Cardiac muscle cell (in vitro differentiated cells and primary cell): ENCODE results near the gene NUCKS1. TPM values are rescaled to one million over a fixed set of nuclear protein-coding genes. Genes with fewer than 3 reads are reported as not detected.
A peak's percentile ranks its signal among the peaks of the same experiment; 100 is the strongest.

Experiments
- DNase-seq, 2 donors: peaks; one replicate each; pipeline versions ENCODE4 v3.0.0 to v3.0.0-alpha.2; 2010 to 2017; ENCODE audit warnings: low read depth in 1 of 2, low spot score in 1 of 2
- H3K27ac ChIP-seq: fragments of 200-600 bp; sonication (generic); 2 replicates; pipeline ENCODE4 v1.5.1; 2016
- H3K27me3 ChIP-seq: fragments of 200-600 bp; sonication (generic); 2 replicates; pipeline ENCODE4 v1.6.0; 2016; ENCODE audit warnings: control low read depth
- H3K36me3 ChIP-seq: fragments of 200-600 bp; sonication (generic); 2 replicates; pipeline ENCODE4 v1.5.1; 2016; ENCODE audit warnings: control low read depth
- H3K4me1 ChIP-seq: fragments of 200-600 bp; sonication (generic); 2 replicates; pipeline ENCODE4 v1.8.1; 2017; ENCODE audit warnings: low read depth, mild to moderate bottlenecking, mixed run types
- H3K4me3 ChIP-seq: fragments of 200-600 bp; sonication (generic); 2 replicates; pipeline ENCODE4 v1.5.1; 2016; ENCODE audit warnings: mild to moderate bottlenecking
- H3K9me3 ChIP-seq: fragments of 200-600 bp; sonication (generic); 2 replicates; pipeline ENCODE4 v1.5.1; 2017; ENCODE audit warnings: low read depth, mild to moderate bottlenecking, control low read depth
- polyA plus RNA-seq: library from polyadenylated mRNA; unstranded; fragments of >200 nt; fragmentation: Nextera tagmentation; extraction: Ambion mirVana; gene quantifications from 2 replicates; pipeline ENCODE4 v1.2.1, GENCODE V29; 2016
- total RNA-seq: library from RNA; depleted of rRNA; stranded (reverse); fragments of >200 nt; gene quantifications from 2 replicates; pipeline ENCODE4 v1.2.3, GENCODE V29; 2016
- TF ChIP-seq, protein P1 (sequence below): IDR thresholded peaks from 2 replicates; pipeline ENCODE4 v1.5.1; 2012; ENCODE audit warnings: low read depth, mild to moderate bottlenecking, low read length

Gene NUCKS1
- total and polyA plus RNA-seq, 2 experiments from 2014 or later, result 47.0 to 175 TPM

DNA sequence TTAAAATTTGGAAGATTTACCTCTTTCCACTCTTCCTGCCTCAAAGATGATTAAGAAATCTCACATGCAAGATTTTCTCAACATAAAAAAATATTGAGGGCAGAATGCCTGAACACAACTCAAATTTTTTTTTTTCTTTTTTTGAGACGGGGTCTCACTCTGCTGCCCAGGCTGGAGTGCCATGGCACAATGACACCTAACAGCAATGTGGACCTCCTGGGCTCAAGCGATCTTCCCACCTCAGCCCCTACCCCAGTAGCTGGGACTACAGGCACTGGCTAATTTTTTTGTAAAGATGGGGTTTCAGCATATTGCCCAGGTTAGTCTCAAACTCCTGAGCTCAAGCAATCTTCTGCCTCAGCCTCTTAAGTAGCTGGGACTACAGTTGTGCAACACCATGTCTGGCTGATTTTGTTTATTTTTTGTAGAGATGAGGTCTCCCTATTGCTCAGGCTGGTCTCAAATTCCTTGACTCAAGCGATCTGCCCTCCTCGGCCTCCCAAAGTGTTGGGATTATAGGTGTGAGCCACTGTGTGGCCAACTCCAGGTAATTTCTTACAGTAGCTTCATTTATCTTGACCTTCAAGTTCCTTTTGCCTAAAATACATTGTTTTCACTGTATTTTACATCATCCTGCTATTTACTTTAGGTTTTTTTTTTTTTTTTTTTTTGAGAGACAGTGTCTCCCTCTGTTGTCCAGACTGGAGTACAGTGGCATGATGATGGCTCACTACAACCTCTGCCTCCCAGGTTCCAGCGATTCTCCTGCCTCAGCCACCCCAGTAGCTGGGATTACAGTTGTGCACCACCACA is 10.4 kb downstream of the NUCKS1 start:
- Histone ChIP-seq H3K36me3 (peaks cover 11% of the 10 kb centered on the region), H3K27ac (peak overlapping the region; percentile 13)

DNA sequence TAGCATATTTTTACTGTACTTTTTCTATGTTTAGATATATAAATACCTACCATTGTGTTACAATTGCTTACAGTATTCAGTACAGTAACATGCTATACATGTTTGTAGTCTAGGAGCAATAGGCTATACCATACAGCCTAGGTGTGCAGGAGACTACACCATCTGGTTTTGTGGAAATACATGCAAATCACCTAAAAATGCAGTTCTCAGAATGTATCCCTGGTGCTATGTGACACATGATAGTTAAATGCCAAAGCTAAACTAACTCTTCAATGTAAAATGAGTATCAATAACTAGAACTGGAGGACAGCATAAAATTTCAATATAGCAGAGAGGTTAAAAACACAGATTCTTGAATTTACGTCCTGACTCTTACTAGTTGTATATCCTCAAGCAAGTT is 14.8 kb downstream of the NUCKS1 start:
- Histone ChIP-seq H3K27me3 (no peaks in the 10 kb centered on the region), H3K4me1 (peaks cover 3% of the 10 kb centered on the region), H3K36me3 (peaks cover 11% of the 10 kb centered on the region), H3K9me3 (no peaks in the 10 kb centered on the region), H3K4me3 (no peak overlapping the region), H3K27ac (peak overlapping the region; percentile 32)
- TF ChIP-seq, protein P1, sequence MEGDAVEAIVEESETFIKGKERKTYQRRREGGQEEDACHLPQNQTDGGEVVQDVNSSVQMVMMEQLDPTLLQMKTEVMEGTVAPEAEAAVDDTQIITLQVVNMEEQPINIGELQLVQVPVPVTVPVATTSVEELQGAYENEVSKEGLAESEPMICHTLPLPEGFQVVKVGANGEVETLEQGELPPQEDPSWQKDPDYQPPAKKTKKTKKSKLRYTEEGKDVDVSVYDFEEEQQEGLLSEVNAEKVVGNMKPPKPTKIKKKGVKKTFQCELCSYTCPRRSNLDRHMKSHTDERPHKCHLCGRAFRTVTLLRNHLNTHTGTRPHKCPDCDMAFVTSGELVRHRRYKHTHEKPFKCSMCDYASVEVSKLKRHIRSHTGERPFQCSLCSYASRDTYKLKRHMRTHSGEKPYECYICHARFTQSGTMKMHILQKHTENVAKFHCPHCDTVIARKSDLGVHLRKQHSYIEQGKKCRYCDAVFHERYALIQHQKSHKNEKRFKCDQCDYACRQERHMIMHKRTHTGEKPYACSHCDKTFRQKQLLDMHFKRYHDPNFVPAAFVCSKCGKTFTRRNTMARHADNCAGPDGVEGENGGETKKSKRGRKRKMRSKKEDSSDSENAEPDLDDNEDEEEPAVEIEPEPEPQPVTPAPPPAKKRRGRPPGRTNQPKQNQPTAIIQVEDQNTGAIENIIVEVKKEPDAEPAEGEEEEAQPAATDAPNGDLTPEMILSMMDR, result no peak
- DNase-seq, result no peak

More for the DNA sequence above, 10.4 kb downstream of the NUCKS1 start:
- peak in 1 of 2 donors; percentile 67 for DNase-seq
- Histone ChIP-seq H3K27me3 (no peaks in the 10 kb centered on the region), H3K9me3 (no peaks in the 10 kb centered on the region), H3K4me3 (no peak overlapping the region), H3K4me1 (peaks cover 3% of the 10 kb centered on the region)
- TF ChIP-seq, protein P1, result peak; percentile 16

DNA sequence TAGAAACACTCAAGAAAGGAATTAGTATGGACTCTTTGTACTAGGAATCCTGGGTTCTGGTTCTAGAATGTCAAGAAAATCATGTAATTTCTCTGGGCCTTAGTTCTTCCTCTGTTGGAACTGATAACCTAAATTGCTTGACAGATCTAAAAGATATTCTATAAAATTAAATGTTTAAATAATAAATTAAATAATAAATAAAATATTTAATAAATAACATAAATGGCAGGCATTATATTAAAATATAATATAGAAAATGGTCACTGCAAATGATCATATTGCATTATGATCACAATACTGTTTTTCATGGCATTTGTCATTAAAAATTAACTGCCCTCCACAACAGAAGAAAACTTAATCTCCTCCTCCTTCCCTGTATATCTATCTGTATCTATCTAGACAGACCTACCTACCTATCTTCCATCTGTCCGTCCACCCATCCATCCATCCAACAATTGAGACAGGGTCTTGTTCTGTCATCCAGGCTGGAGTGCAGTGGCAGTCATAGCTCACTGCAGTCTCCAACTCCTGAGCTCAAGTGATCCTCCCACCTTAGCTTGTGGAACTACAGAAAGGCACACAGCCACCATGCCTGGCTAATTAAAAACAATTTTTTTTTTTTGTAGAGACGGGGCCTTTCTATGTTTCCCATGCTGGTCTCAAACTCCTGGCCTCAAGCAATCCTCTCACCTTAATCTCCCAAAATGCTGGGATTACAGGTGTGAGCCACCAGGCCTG is 16.4 kb downstream of the NUCKS1 start:
- Histone ChIP-seq H3K27ac (peak overlapping the region; percentile 42), H3K4me1 (peaks cover 3% of the 10 kb centered on the region), H3K4me3 (no peak overlapping the region), H3K36me3 (peaks cover 11% of the 10 kb centered on the region), H3K27me3 (no peaks in the 10 kb centered on the region), H3K9me3 (no peaks in the 10 kb centered on the region)
- TF ChIP-seq, protein P1, result no peak
- DNase-seq, result no peak

DNA sequence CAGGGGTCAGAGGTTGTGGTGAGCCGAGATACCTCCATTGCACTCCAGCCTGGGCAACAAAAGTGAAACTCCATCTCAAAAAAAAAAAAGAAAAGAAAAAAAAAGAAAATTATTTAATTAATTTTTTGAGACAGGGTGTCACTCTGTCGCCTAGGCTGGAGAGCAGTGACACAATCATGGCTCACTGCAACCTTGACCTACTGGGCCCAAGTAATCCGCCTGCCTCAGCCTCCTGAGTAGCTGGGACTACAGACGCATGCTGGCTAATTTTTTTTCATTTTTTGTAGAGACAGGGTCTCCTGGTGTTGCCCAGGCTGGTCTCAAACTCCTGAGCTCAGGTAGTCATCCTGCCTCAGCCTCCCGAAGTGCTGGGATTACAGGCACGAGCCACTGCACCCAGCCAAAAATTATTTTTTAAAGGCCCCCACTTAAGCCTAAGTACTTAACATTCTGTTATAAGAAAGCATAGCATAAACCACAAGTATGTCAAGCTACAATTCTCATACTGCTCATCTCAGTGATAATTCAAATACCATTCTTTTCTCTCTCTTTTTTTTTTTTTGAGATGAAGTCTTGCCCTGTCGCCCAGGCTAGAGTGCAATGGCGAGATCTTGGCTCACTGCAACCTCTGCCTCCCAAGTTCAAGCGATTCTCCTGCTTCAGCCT is 19.9 kb downstream of the NUCKS1 start:
- no peak overlapping the region for H3K27ac ChIP-seq
- no peaks in the 10 kb centered on the region for H3K27me3 ChIP-seq
- TF ChIP-seq, protein P1, result no peak
- H3K9me3 ChIP-seq, result no peaks in the 10 kb centered on the region
- peaks cover 28% of the 10 kb centered on the region for H3K36me3 ChIP-seq
- DNase-seq, result no peak
- H3K4me3 ChIP-seq, result no peak overlapping the region
- H3K4me1 ChIP-seq, result peaks cover 3% of the 10 kb centered on the region

DNA sequence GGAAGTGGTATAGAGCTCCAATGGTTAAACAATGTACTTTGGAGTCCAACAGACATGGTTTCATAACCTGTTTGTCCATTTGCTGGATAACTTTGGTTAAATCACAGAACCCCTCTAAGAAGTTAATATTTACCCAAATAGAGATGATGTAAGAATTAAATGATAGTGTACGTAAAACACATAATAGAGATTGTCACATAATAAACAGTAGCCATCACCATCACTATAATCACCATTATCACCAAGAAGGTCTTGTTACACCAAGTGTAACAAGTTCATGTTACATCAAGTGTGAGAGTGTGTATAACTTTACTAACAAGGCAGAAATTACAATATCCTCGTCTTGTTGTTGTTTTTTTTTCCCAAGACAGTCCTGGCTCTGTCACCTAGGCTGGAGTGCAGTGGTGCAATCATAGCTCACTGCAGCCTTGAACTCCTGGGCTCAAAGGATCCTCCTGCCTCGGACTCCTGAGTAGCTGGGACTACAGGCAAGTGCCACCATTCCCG is 23.3 kb downstream of the NUCKS1 start:
- no peak for DNase-seq
- Histone ChIP-seq H3K9me3 (no peaks in the 10 kb centered on the region), H3K4me1 (no peaks in the 10 kb centered on the region), H3K36me3 (peaks cover 50% of the 10 kb centered on the region), H3K4me3 (no peak overlapping the region), H3K27me3 (no peaks in the 10 kb centered on the region), H3K27ac (peak overlapping the region; percentile 25)
- TF ChIP-seq, protein P1, result no peak
